Measurements from ENCODE around the gene SEC24C. TPM values are rescaled to one million over a fixed set of nuclear protein-coding genes. Genes with fewer than 3 reads are reported as not detected.
A peak's percentile ranks its signal among the peaks of the same experiment; 100 is the strongest.

SEC24C gene
- total and polyA plus RNA-seq, 2 of the 13 experiments (the other 11 are each of a cell fraction or from before 2014, with no cell fraction given), result 63.1 to 66.4 TPM

- TF ChIP-seq ZNF138 (CRISPR knock-in tag; IDR thresholded peaks at IDR 0.05; ENCODE audit: low read depth) (0 out of 2 replicates have a peak, but pooled peaks have one; percentile 67), TBX2 (CRISPR knock-in tag; IDR thresholded peaks at IDR 0.05; ENCODE audit: borderline replicate concordance) (no peak), ARID4A (CRISPR knock-in tag; IDR thresholded peaks at IDR 0.05; ENCODE audit: borderline replicate concordance) (peak; percentile 94), ZNF12 (CRISPR knock-in tag; IDR thresholded peaks at IDR 0.05) (peak; percentile 28; the same call in 1 of the 2 replicates), CBFB (CRISPR knock-in tag; IDR thresholded peaks at IDR 0.05) (peak; percentile 89), SP5 (CRISPR knock-in tag; IDR thresholded peaks at IDR 0.05; ENCODE audit: borderline replicate concordance, low read depth) (peak; percentile 28; the same call in 1 of the 2 replicates), NPAS2 (CRISPR knock-in tag; IDR thresholded peaks at IDR 0.05; ENCODE audit: borderline replicate concordance) (no peak), ZNF883 (CRISPR knock-in tag; IDR thresholded peaks at IDR 0.05; ENCODE audit: not compliant biosample characterization) (peak; percentile 63), TARDBP (CRISPR knock-in tag; IDR thresholded peaks at IDR 0.05) (0 out of 2 replicates have a peak, but pooled peaks have one; percentile 64), POLR2AphosphoS5 (IDR thresholded peaks at IDR 0.05; ENCODE audit: low read depth, low read length) (peak; percentile 92), ZNF720 (CRISPR knock-in tag; IDR thresholded peaks at IDR 0.05) (no peak), TP53 (CRISPR knock-in tag; conservative IDR thresholded peaks at IDR 0.05) (peak; percentile 81), GABPB1 (CRISPR knock-in tag; IDR thresholded peaks at IDR 0.05) (peak; percentile 90), MAZ (IDR thresholded peaks at IDR 0.05; ENCODE audit: borderline replicate concordance, low read depth, low read length) (no peak), MAZ (CRISPR knock-in tag; IDR thresholded peaks at IDR 0.05; ENCODE audit: low read depth) (peak; percentile 76; the same call in 1 of the 2 replicates), HDAC1 (CRISPR knock-in tag; IDR thresholded peaks at IDR 0.05) (peak; percentile 93), ZSCAN22 (CRISPR knock-in tag; IDR thresholded peaks at IDR 0.05) (no peak), ZNF766 (CRISPR knock-in tag; IDR thresholded peaks at IDR 0.05; ENCODE audit: borderline replicate concordance) (peak; percentile 63; the same call in 1 of the 2 replicates), ZFP41 (CRISPR knock-in tag; IDR thresholded peaks at IDR 0.05; ENCODE audit: borderline replicate concordance) (no peak), MXI1 (IDR thresholded peaks at IDR 0.05; ENCODE audit: borderline replicate concordance, low read depth, low read length) (peak; percentile 79; the same call in 1 of the 3 replicates), ZNF414 (CRISPR knock-in tag; IDR thresholded peaks at IDR 0.05) (no peak; the same call in none of the 2 replicates), ZNF44 (CRISPR knock-in tag; IDR thresholded peaks at IDR 0.05) (peak; percentile 71; the same call in 1 of the 2 replicates)
These were observed 37.9 kb downstream of the SEC24C start, which contains the start of gene CHCHD1 (continued) for GRCh38 chr10:73781879-73782748.

All from HepG2 (cell line).